OCI-LY3 (cell line): ENCODE measurements around the gene KIF12.

Experiments used
- CTCF ChIP-seq: fragments of 200-600, 300-600 bp; sonication (generic); IDR thresholded peaks from 2 replicates; pipeline ENCODE4 v1.5.1; 2014; ENCODE audit warnings: antibody characterized with exemption, low read length, low read depth
- EZH2phosphoT487 ChIP-seq: fragments of 200-600 bp; shearing (Covaris generic); IDR thresholded peaks from 2 replicates; pipeline ENCODE4 v1.6.1; 2018; ENCODE audit warnings: antibody characterized with exemption, mixed run types, low read depth

- TF ChIP-seq EZH2phosphoT487 = no peak
- no peak for TF ChIP-seq CTCF
These were observed 19.1 kb upstream of the KIF12 start for GRCh38 chr9:114117996-114118830.
